Omental fat pad (tissue), 4 donors: ENCODE results near the gene PRKCE. TPM values are rescaled to one million over a fixed set of nuclear protein-coding genes. Genes with fewer than 3 reads are reported as not detected.
A peak's percentile ranks its signal among the peaks of the same experiment; 100 is the strongest.

Experiments
- ATAC-seq: fragments of 150-250 bp; one replicate; pipeline ENCODE4 v1.9.1; 2016; ENCODE audit warnings: mild to moderate bottlenecking, moderate library complexity; ENCODE audit not compliant: low FRiP score
- DNase-seq: peaks from one replicate; pipeline ENCODE4 v3.0.0-alpha.2; 2019; ENCODE audit warnings: low spot score
- CTCF ChIP-seq, 3 donors: fragments of 450-650 bp; IDR thresholded peaks; one replicate each; pipeline ENCODE4 v1.5.1; 2016 to 2017; ENCODE audit warnings: antibody characterized with exemption in 3 of 3, mild to moderate bottlenecking in 3 of 3, moderate library complexity in 2 of 3
- total RNA-seq, 4 donors: library from RNA; depleted of rRNA; stranded (reverse); fragments of >200 nt; gene quantifications; one replicate each; pipeline ENCODE4 v1.1.0, GENCODE V29; 2016

The PRKCE gene
- total RNA-seq, 4 donors from 2014 or later: 8.8 to 24.3 (median 14.0) TPM

- ATAC-seq: peak; percentile 86
- TF ChIP-seq CTCF (IDR thresholded peaks at IDR 0.05): no peak
- peak; percentile 58 for DNase-seq
These were observed 287.4 kb downstream of the PRKCE start for GRCh38 chr2:45938649-45939511.

GRCh38 chr2:45941531-45942236 lies 290.2 kb downstream of the PRKCE start:
- no peak for TF ChIP-seq CTCF (IDR thresholded peaks at IDR 0.05)
- DNase-seq (no peak), ATAC-seq (no peak)

GRCh38 chr2:45942237-45942738 lies 290.8 kb downstream of the PRKCE start:
- DNase-seq (no peak), ATAC-seq (no peak)
- TF ChIP-seq CTCF (IDR thresholded peaks at IDR 0.05): no peak

GRCh38 chr2:45943219-45944044 lies 292.0 kb downstream of the PRKCE start:
- no peak for ATAC-seq
- TF ChIP-seq CTCF (IDR thresholded peaks at IDR 0.05): no peak

GRCh38 chr2:45944074-45944473 lies 292.6 kb downstream of the PRKCE start:
- no peak for DNase-seq
- no peak for ATAC-seq
- TF ChIP-seq CTCF (IDR thresholded peaks at IDR 0.05): no peak

More at GRCh38 chr2:45943219-45944044, 292.0 kb downstream of the PRKCE start:
- no peak for DNase-seq

GRCh38 chr2:45945302-45945717 lies 293.8 kb downstream of the PRKCE start:
- no peak for DNase-seq
- no peak for TF ChIP-seq CTCF (IDR thresholded peaks at IDR 0.05)
- no peak for ATAC-seq
